ENCODE measurements around the gene WDR64.

DNA sequence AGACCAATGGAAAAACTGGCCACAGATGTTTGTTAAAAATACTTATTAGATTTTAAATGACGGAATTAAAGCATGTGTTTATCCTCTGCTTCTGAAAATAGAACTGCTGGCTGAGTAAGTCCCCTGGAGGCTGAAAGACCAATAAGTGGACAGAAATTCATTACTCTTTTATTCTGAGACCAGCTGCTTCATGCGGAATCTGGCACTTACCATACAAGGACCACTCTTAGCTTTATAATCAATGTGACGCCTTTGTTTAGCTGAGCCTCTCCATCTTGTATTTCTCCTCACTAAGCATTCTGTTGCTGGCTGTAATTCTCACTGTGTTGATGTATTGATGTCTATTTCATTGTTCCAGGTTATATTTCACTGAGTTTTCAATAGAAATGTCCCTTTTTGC lies 189.6 kb downstream of the WDR64 start:
- TF ChIP-seq, protein P1, sequence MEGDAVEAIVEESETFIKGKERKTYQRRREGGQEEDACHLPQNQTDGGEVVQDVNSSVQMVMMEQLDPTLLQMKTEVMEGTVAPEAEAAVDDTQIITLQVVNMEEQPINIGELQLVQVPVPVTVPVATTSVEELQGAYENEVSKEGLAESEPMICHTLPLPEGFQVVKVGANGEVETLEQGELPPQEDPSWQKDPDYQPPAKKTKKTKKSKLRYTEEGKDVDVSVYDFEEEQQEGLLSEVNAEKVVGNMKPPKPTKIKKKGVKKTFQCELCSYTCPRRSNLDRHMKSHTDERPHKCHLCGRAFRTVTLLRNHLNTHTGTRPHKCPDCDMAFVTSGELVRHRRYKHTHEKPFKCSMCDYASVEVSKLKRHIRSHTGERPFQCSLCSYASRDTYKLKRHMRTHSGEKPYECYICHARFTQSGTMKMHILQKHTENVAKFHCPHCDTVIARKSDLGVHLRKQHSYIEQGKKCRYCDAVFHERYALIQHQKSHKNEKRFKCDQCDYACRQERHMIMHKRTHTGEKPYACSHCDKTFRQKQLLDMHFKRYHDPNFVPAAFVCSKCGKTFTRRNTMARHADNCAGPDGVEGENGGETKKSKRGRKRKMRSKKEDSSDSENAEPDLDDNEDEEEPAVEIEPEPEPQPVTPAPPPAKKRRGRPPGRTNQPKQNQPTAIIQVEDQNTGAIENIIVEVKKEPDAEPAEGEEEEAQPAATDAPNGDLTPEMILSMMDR (IDR thresholded peaks at IDR 0.05), result no peak
- TF ChIP-seq POLR2A (IDR thresholded peaks at IDR 0.05), result no peak

Measured in upper lobe of left lung (tissue), 4 donors.